ENCODE results near the gene RNF121. TPM values are rescaled to one million over a fixed set of nuclear protein-coding genes. Genes with fewer than 3 reads are reported as not detected.

The RNF121 gene
- total and polyA plus RNA-seq, 2 of the 13 experiments (the other 11 are each of a cell fraction or from before 2014, with no cell fraction given), result 28.6 to 44.3 TPM

DNA sequence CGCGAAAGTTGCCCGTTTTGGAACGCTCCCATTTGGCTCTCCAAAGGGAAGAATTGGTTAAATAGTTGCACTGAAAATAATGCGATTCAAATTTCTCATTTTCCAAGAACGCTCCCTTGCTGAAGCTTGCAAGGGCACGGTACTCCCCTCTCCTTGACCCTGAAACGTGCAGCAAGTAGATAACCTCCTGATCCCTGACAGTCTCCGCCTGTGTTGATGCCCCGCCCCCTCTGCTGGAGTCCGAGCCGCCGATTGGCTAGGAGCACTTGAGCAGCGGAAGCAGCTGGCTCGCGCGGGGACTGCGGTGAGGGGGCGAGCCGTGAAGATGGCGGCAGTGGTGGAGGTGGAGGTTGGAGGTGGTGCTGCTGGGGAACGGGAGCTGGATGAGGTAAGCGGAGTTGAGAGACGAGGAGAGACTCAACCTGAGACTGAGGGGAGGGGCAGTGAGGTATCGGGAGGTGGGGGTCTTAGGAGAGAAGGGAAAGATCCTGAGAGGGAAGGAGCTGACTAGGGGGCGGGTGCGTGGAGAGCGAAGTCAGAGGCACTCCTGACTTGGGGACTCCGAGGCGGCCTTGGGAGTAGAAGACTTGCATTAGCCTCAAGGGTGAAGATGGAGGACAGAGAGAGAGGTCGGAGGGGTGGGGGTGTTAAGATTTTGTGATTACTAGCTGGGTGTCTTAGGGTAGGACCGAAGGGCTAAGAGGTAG is at the start of gene RNF121 (continued):
- TF ChIP-seq, protein P1, sequence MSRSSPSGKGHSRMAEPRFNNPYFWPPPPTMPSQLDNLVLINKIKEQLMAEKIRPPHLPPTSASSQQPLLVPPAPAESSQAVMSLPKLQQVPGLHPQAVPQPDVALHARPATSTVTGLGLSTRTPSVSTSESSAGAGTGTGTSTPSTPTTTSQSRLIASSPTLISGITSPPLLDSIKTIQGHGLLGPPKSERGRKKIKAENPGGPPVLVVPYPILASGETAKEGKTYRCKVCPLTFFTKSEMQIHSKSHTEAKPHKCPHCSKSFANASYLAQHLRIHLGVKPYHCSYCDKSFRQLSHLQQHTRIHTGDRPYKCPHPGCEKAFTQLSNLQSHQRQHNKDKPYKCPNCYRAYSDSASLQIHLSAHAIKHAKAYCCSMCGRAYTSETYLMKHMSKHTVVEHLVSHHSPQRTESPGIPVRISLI (CRISPR knock-in tag; IDR thresholded peaks at IDR 0.05; ENCODE audit: borderline replicate concordance), result no peak
- 0 out of 2 replicates have a peak, but pooled peaks have one; percentile 7 for TF ChIP-seq ZNF614 (CRISPR knock-in tag; IDR thresholded peaks at IDR 0.05; ENCODE audit: borderline replicate concordance)
- peak; percentile 93 for TF ChIP-seq SAP130 (CRISPR knock-in tag; IDR thresholded peaks at IDR 0.05; ENCODE audit: low read depth)
- peak; percentile 71; the same call in 1 of the 2 replicates for TF ChIP-seq ZNF605 (CRISPR knock-in tag; IDR thresholded peaks at IDR 0.05)
- TF ChIP-seq, protein P2, sequence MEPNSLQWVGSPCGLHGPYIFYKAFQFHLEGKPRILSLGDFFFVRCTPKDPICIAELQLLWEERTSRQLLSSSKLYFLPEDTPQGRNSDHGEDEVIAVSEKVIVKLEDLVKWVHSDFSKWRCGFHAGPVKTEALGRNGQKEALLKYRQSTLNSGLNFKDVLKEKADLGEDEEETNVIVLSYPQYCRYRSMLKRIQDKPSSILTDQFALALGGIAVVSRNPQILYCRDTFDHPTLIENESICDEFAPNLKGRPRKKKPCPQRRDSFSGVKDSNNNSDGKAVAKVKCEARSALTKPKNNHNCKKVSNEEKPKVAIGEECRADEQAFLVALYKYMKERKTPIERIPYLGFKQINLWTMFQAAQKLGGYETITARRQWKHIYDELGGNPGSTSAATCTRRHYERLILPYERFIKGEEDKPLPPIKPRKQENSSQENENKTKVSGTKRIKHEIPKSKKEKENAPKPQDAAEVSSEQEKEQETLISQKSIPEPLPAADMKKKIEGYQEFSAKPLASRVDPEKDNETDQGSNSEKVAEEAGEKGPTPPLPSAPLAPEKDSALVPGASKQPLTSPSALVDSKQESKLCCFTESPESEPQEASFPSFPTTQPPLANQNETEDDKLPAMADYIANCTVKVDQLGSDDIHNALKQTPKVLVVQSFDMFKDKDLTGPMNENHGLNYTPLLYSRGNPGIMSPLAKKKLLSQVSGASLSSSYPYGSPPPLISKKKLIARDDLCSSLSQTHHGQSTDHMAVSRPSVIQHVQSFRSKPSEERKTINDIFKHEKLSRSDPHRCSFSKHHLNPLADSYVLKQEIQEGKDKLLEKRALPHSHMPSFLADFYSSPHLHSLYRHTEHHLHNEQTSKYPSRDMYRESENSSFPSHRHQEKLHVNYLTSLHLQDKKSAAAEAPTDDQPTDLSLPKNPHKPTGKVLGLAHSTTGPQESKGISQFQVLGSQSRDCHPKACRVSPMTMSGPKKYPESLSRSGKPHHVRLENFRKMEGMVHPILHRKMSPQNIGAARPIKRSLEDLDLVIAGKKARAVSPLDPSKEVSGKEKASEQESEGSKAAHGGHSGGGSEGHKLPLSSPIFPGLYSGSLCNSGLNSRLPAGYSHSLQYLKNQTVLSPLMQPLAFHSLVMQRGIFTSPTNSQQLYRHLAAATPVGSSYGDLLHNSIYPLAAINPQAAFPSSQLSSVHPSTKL (CRISPR knock-in tag; IDR thresholded peaks at IDR 0.05), result peak; percentile 59; the same call in 1 of the 2 replicates
- TF ChIP-seq, protein P3, sequence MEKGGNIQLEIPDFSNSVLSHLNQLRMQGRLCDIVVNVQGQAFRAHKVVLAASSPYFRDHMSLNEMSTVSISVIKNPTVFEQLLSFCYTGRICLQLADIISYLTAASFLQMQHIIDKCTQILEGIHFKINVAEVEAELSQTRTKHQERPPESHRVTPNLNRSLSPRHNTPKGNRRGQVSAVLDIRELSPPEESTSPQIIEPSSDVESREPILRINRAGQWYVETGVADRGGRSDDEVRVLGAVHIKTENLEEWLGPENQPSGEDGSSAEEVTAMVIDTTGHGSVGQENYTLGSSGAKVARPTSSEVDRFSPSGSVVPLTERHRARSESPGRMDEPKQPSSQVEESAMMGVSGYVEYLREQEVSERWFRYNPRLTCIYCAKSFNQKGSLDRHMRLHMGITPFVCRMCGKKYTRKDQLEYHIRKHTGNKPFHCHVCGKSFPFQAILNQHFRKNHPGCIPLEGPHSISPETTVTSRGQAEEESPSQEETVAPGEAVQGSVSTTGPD (CRISPR knock-in tag; IDR thresholded peaks at IDR 0.05), result no peak
- TF ChIP-seq GATAD2A (CRISPR knock-in tag; IDR thresholded peaks at IDR 0.05), result no peak
- no peak for TF ChIP-seq ATM (IDR thresholded peaks at IDR 0.05; ENCODE audit: borderline replicate concordance)
- TF ChIP-seq PITX1 (CRISPR knock-in tag; IDR thresholded peaks at IDR 0.05), result no peak
- peak; percentile 100; the same call in 1 of the 2 replicates for TF ChIP-seq ZNF839 (CRISPR knock-in tag; IDR thresholded peaks at IDR 0.05; ENCODE audit: borderline replicate concordance)
- TF ChIP-seq, protein P4, sequence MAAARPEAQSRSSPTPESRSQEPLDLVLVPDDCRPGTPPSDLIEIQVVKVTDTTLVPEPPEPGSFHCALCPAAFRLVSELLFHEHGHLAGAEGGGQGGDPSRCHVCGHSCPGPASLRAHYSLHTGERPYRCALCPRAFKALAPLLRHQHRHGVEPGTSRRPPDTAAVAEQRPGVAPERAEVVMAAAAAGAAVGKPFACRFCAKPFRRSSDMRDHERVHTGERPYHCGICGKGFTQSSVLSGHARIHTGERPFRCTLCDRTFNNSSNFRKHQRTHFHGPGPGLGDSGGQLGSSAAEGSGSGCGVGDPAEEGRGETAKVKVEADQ (CRISPR knock-in tag; IDR thresholded peaks at IDR 0.05; ENCODE audit: borderline replicate concordance), result no peak
- TF ChIP-seq ZFP1 (CRISPR knock-in tag; IDR thresholded peaks at IDR 0.05), result no peak
- TF ChIP-seq ZNF234 (CRISPR knock-in tag; conservative IDR thresholded peaks at IDR 0.05), result no peak
- TF ChIP-seq, protein P5, sequence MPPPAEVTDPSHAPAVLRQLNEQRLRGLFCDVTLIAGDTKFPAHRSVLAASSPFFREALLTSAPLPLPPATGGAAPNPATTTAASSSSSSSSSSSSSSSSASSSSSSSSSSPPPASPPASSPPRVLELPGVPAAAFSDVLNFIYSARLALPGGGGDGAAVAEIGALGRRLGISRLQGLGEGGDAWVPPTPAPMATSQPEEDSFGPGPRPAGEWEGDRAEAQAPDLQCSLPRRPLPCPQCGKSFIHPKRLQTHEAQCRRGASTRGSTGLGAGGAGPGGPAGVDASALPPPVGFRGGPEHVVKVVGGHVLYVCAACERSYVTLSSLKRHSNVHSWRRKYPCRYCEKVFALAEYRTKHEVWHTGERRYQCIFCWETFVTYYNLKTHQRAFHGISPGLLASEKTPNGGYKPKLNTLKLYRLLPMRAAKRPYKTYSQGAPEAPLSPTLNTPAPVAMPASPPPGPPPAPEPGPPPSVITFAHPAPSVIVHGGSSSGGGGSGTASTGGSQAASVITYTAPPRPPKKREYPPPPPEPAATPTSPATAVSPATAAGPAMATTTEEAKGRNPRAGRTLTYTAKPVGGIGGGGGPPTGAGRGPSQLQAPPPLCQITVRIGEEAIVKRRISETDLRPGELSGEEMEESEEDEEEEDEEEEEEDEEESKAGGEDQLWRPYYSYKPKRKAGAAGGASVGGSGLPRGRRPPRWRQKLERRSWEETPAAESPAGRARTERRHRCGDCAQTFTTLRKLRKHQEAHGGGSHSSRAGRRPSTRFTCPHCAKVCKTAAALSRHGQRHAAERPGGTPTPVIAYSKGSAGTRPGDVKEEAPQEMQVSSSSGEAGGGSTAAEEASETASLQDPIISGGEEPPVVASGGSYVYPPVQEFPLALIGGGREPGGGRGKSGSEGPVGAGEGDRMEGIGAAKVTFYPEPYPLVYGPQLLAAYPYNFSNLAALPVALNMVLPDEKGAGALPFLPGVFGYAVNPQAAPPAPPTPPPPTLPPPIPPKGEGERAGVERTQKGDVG (CRISPR knock-in tag; IDR thresholded peaks at IDR 0.05; ENCODE audit: borderline replicate concordance), result no peak
- no peak for TF ChIP-seq ZFY (CRISPR knock-in tag; IDR thresholded peaks at IDR 0.05)
- TF ChIP-seq TP53 (CRISPR knock-in tag; conservative IDR thresholded peaks at IDR 0.05), result no peak
- TF ChIP-seq, protein P6, sequence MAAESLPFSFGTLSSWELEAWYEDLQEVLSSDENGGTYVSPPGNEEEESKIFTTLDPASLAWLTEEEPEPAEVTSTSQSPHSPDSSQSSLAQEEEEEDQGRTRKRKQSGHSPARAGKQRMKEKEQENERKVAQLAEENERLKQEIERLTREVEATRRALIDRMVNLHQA (CRISPR knock-in tag; IDR thresholded peaks at IDR 0.05), result no peak
- no peak for TF ChIP-seq ZNF530 (CRISPR knock-in tag; IDR thresholded peaks at IDR 0.05; ENCODE audit: low read depth)

Measured in HepG2 (cell line).